HepG2 (cell line): ENCODE data around the gene JMJD6. TPM values are rescaled to one million over a fixed set of nuclear protein-coding genes. Genes with fewer than 3 reads are reported as not detected.

Experiments
- ADNP ChIP-seq: sonication (generic); formaldehyde crosslinking; IDR thresholded peaks from 2 replicates; pipeline ENCODE4 v1.4.0; 2020; ENCODE audit warnings: missing genetic modification reagents
- ATM ChIP-seq: fragments of 450-650 bp; IDR thresholded peaks from 2 replicates; pipeline ENCODE4 v1.7.1; 2017; ENCODE audit warnings: mild to moderate bottlenecking, borderline replicate concordance
- HDAC1 ChIP-seq: sonication (generic); formaldehyde crosslinking; IDR thresholded peaks from 2 replicates; pipeline ENCODE4 v1.5.1; 2020; ENCODE audit warnings: mild to moderate bottlenecking, missing genetic modification reagents
- HMG20A ChIP-seq: IDR thresholded peaks from 2 replicates; pipeline ENCODE4 v1.6.1; 2016; ENCODE audit warnings: borderline replicate concordance
- HOXA3 ChIP-seq: sonication (generic); formaldehyde crosslinking; IDR thresholded peaks from 2 replicates; pipeline ENCODE4 v1.5.0; 2020; ENCODE audit warnings: missing genetic modification reagents
- KDM3A ChIP-seq: IDR thresholded peaks from 2 replicates; pipeline ENCODE4 v1.6.1; 2018; ENCODE audit warnings: low read depth, missing compliant biosample characterization
- MAFF ChIP-seq: IDR thresholded peaks from 2 replicates; pipeline ENCODE4 v1.6.1; 2011; ENCODE audit warnings: low read depth, low read length, improper control_type of control experiment
- MXD3 ChIP-seq: IDR thresholded peaks from 2 replicates; pipeline ENCODE4 v1.6.1; 2016; ENCODE audit warnings: mild to moderate bottlenecking, missing biosample characterization, missing genetic modification reagents
- MXD4 ChIP-seq: IDR thresholded peaks from 2 replicates; pipeline ENCODE4 v1.6.1; 2016; ENCODE audit warnings: mild to moderate bottlenecking, missing biosample characterization, missing genetic modification reagents
- PTBP1 ChIP-seq: fragments of 200-400 bp; formaldehyde crosslinking; IDR thresholded peaks from 2 replicates; pipeline ENCODE4 v1.6.1; 2018; ENCODE audit warnings: low read length, low read depth; ENCODE audit not compliant: poor library complexity, severe bottlenecking
- RORA ChIP-seq: sonication (generic); formaldehyde crosslinking; IDR thresholded peaks from 2 replicates; pipeline ENCODE4 v1.5.0; 2020; ENCODE audit warnings: mild to moderate bottlenecking, missing genetic modification reagents, moderate library complexity
- RXRA ChIP-seq: sonication (generic); formaldehyde crosslinking; IDR thresholded peaks from 2 replicates; pipeline ENCODE4 v1.5.1; 2020; ENCODE audit warnings: missing genetic modification reagents
- SRY ChIP-seq: sonication (generic); formaldehyde crosslinking; IDR thresholded peaks from 2 replicates; pipeline ENCODE4 v1.8.0; 2022; ENCODE audit warnings: mild to moderate bottlenecking, missing genetic modification reagents
- ZBTB33 ChIP-seq: sonication (generic); formaldehyde crosslinking; IDR thresholded peaks from 2 replicates; pipeline ENCODE4 v1.4.0; 2020; ENCODE audit warnings: missing genetic modification reagents
- ZNF484 ChIP-seq: sonication (generic); formaldehyde crosslinking; IDR thresholded peaks from 2 replicates; pipeline ENCODE4 v1.5.1; 2020; ENCODE audit warnings: mild to moderate bottlenecking, low read depth, missing genetic modification reagents, borderline replicate concordance
- ZNF557 ChIP-seq: sonication (generic); formaldehyde crosslinking; IDR thresholded peaks from 2 replicates; pipeline ENCODE4 v1.4.0; 2020; ENCODE audit warnings: missing genetic modification reagents
- ZNF577 ChIP-seq: sonication (generic); formaldehyde crosslinking; IDR thresholded peaks from 2 replicates; pipeline ENCODE4 v1.4.0; 2020; ENCODE audit warnings: mild to moderate bottlenecking, low read depth, missing genetic modification reagents, borderline replicate concordance
- ZNF615 ChIP-seq: sonication (generic); formaldehyde crosslinking; IDR thresholded peaks from 2 replicates; pipeline ENCODE4 v1.5.0; 2020; ENCODE audit warnings: mild to moderate bottlenecking, missing genetic modification reagents, borderline replicate concordance
- ZNF709 ChIP-seq: sonication (generic); formaldehyde crosslinking; IDR thresholded peaks from 2 replicates; pipeline ENCODE4 v1.5.0; 2020; ENCODE audit warnings: mild to moderate bottlenecking, missing genetic modification reagents
- ZNF768 ChIP-seq: sonication (generic); formaldehyde crosslinking; IDR thresholded peaks from 2 replicates; pipeline ENCODE4 v1.4.0; 2020; ENCODE audit warnings: missing genetic modification reagents
- ZNF792 ChIP-seq: IDR thresholded peaks from 2 replicates; pipeline ENCODE4 v1.6.1; 2016
- polyA plus RNA-seq, 8 experiments: library from polyadenylated mRNA; depleted of rRNA in 3 of 8; stranded (reverse) in 7 of 8; unstranded in 1 of 8; fragments of >200 nt; fragmentation: Illumina TruSeq in 4 of 8; extraction: Trizol in 4 of 8; gene quantifications; 2 replicates each; pipeline versions ENCODE4 v1.2.1 to v1.2.3, GENCODE V29; 2011 to 2016; ENCODE audit warnings: low read depth in 4 of 8, missing spikeins in 1 of 8, mixed read lengths in 1 of 8; ENCODE audit not compliant: insufficient read depth in 1 of 8
- total RNA-seq, 5 experiments: library from RNA; depleted of rRNA; stranded (reverse); fragments of >200 nt; fragmentation: Illumina TruSeq; extraction: Trizol; gene quantifications; 2 replicates each; pipeline ENCODE4 v1.2.3, GENCODE V29; 2016; ENCODE audit warnings: low read depth in 1 of 5
- TF ChIP-seq, protein P1 (sequence below): sonication (generic); formaldehyde crosslinking; IDR thresholded peaks from 2 replicates; pipeline ENCODE4 v1.4.0; 2020; ENCODE audit warnings: missing genetic modification reagents
- TF ChIP-seq, protein P2 (sequence below): sonication (generic); formaldehyde crosslinking; IDR thresholded peaks from 2 replicates; pipeline ENCODE4 v1.4.0; 2020; ENCODE audit warnings: missing genetic modification reagents
- TF ChIP-seq, protein P3 (sequence below): sonication (generic); formaldehyde crosslinking; IDR thresholded peaks from 2 replicates; pipeline ENCODE4 v1.5.0; 2020; ENCODE audit warnings: missing genetic modification reagents

Gene JMJD6
- total and polyA plus RNA-seq, 2 of the 13 experiments (the other 11 are each of a cell fraction or from before 2014, with no cell fraction given): 33.6 to 41.0 TPM

DNA sequence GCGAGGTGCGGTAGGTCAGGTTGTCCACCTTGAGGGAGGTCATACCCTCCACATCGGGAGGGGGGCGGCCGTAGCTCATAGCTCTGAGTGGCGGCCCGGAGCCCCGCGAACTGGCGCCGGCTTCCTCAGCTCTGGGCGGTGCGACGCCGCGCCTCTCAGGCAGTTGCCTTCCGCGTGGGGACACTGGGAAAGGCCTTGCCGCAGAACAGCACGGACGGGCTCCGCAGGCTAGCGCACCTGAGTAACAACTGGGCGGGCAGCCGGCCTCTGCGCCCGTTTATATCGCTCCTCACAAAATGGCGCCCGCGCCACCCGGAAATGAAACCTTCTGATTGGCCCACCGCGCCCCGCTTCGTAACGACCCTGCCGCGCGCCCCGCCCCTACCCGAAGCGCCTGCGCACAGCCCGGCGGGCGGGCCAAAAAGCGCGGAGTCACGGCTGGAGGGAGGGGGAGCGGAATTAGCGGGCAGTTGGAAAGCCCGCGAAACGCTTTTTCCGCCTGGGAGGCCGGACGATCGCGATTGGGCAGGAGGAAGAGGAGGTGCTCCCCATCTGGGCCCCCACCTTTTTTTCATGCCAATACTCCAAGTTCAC lies 10.8 kb upstream of the JMJD6 start, which contains the start of gene SRSF2 (continued):
- TF ChIP-seq ZNF615 (CRISPR knock-in tag) (no peak), RORA (peak; percentile 83; the same call in 1 of the 2 replicates), MAFF (peak; percentile 67; the same call in 1 of the 2 replicates), RXRA (CRISPR knock-in tag) (peak; percentile 84; the same call in 1 of the 2 replicates), HDAC1 (CRISPR knock-in tag) (peak; percentile 74; the same call in 1 of the 2 replicates), MXD4 (peak; percentile 83), ADNP (CRISPR knock-in tag) (no peak), ZBTB33 (CRISPR knock-in tag) (peak; percentile 46; the same call in 1 of the 2 replicates), SRY (CRISPR knock-in tag) (peak; percentile 92), ZNF484 (CRISPR knock-in tag) (no peak), HOXA3 (CRISPR knock-in tag) (peak; percentile 93), MXD3 (peak; percentile 97), PTBP1 (no peak), ZNF709 (CRISPR knock-in tag) (peak; percentile 79; the same call in 1 of the 2 replicates), ZNF577 (no peak), ZNF557 (CRISPR knock-in tag) (peak; percentile 85), KDM3A (CRISPR knock-in tag) (peak; percentile 87; the same call in 1 of the 2 replicates), ZNF768 (CRISPR knock-in tag) (peak; percentile 83), ATM (no peak), HMG20A (CRISPR knock-in tag) (no peak; the same call in 1 of the 2 replicates), ZNF792 (no peak; the same call in none of the 2 replicates)
- TF ChIP-seq, protein P1, sequence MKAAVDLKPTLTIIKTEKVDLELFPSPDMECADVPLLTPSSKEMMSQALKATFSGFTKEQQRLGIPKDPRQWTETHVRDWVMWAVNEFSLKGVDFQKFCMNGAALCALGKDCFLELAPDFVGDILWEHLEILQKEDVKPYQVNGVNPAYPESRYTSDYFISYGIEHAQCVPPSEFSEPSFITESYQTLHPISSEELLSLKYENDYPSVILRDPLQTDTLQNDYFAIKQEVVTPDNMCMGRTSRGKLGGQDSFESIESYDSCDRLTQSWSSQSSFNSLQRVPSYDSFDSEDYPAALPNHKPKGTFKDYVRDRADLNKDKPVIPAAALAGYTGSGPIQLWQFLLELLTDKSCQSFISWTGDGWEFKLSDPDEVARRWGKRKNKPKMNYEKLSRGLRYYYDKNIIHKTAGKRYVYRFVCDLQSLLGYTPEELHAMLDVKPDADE (CRISPR knock-in tag): peak; percentile 95; the same call in 1 of the 2 replicates
- TF ChIP-seq, protein P2, sequence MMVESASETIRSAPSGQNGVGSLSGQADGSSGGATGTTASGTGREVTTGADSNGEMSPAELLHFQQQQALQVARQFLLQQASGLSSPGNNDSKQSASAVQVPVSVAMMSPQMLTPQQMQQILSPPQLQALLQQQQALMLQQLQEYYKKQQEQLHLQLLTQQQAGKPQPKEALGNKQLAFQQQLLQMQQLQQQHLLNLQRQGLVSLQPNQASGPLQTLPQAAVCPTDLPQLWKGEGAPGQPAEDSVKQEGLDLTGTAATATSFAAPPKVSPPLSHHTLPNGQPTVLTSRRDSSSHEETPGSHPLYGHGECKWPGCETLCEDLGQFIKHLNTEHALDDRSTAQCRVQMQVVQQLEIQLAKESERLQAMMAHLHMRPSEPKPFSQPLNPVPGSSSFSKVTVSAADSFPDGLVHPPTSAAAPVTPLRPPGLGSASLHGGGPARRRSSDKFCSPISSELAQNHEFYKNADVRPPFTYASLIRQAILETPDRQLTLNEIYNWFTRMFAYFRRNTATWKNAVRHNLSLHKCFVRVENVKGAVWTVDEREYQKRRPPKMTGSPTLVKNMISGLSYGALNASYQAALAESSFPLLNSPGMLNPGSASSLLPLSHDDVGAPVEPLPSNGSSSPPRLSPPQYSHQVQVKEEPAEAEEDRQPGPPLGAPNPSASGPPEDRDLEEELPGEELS: peak; percentile 66
- TF ChIP-seq, protein P3, sequence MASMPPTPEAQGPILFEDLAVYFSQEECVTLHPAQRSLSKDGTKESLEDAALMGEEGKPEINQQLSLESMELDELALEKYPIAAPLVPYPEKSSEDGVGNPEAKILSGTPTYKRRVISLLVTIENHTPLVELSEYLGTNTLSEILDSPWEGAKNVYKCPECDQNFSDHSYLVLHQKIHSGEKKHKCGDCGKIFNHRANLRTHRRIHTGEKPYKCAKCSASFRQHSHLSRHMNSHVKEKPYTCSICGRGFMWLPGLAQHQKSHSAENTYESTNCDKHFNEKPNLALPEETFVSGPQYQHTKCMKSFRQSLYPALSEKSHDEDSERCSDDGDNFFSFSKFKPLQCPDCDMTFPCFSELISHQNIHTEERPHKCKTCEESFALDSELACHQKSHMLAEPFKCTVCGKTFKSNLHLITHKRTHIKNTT: peak; percentile 90; the same call in 1 of the 2 replicates
